Left lung (tissue), 10 donors: ENCODE measurements around the gene FSD1L. TPM values are rescaled to one million over a fixed set of nuclear protein-coding genes. Genes with fewer than 3 reads are reported as not detected.

ENCODE experiments used
- ATAC-seq: fragments of 200-7000 bp; cut with Tn5 transposase; one replicate; pipeline ENCODE4 v1.9.1; 2020; ENCODE audit warnings: moderate library complexity
- DNase-seq, 4 donors: peaks; one replicate each; pipeline ENCODE4 v3.0.0-alpha.2; 2013 to 2020
- H3K27ac ChIP-seq, 2 donors: fragments of 200-600 bp; sonication (generic) in 1 of 2; one replicate each; pipeline versions ENCODE4 v1.5.0 to v1.8.0; 2020 to 2021
- H3K27me3 ChIP-seq, 2 donors: fragments of 200-600 bp; sonication (generic) in 1 of 2; one replicate each; pipeline versions ENCODE4 v1.5.0 to v1.8.0; 2020 to 2021
- H3K36me3 ChIP-seq, 2 donors: fragments of 200-600 bp; sonication (generic) in 1 of 2; one replicate each; pipeline versions ENCODE4 v1.5.0 to v1.8.0; 2020 to 2021
- H3K4me1 ChIP-seq, 2 donors: fragments of 200-600 bp; one replicate each; pipeline ENCODE4 v1.8.0; 2021
- H3K4me3 ChIP-seq, 2 donors: fragments of 200-600 bp; sonication (generic) in 1 of 2; one replicate each; pipeline versions ENCODE4 v1.5.0 to v1.8.0; 2020 to 2021; ENCODE audit warnings: mild to moderate bottlenecking in 1 of 2
- H3K9me3 ChIP-seq, 2 donors: fragments of 200-600 bp; sonication (generic) in 1 of 2; one replicate each; pipeline versions ENCODE4 v1.5.0 to v1.8.0; 2020 to 2021
- intact Hi-C, 2 donors: fragments of 100-400 bp; cut with DNase I; formaldehyde crosslinking; loops; one replicate each; pipeline versions ENCODE4 v1.11.2 to v1.14.2; 2022
- polyA plus RNA-seq, 6 donors: library from polyadenylated mRNA; unstranded; fragments of 120-200 nt; gene quantifications; one replicate each; pipeline ENCODE4 v1.2.1, GENCODE V29; 2013; ENCODE audit not compliant: insufficient read length in 6 of 6
- total RNA-seq, 2 donors: library from RNA; stranded (reverse); fragmentation: NEBNext Ultra II Directional; extraction: Animal tissue kit (Norgen Biotek cat#: 25700); gene quantifications; one replicate each; pipeline ENCODE4 v1.2.1, GENCODE V29; 2021
- TF ChIP-seq, protein P1 (sequence below), 2 donors: fragments of 200-600 bp; sonication (generic) in 1 of 2; IDR thresholded peaks; one replicate each; pipeline versions ENCODE4 v1.5.0 to v1.8.0; 2021; ENCODE audit warnings: antibody characterized with exemption in 2 of 2
- donor health status: DM: no; HTN: yes; CAD: no.
- donor health status: DM: no; HTN: no; CAD: no.

The FSD1L gene
- total and polyA plus RNA-seq, 8 donors = 3.7 to 9.4 (median 7.1) TPM

DNA sequence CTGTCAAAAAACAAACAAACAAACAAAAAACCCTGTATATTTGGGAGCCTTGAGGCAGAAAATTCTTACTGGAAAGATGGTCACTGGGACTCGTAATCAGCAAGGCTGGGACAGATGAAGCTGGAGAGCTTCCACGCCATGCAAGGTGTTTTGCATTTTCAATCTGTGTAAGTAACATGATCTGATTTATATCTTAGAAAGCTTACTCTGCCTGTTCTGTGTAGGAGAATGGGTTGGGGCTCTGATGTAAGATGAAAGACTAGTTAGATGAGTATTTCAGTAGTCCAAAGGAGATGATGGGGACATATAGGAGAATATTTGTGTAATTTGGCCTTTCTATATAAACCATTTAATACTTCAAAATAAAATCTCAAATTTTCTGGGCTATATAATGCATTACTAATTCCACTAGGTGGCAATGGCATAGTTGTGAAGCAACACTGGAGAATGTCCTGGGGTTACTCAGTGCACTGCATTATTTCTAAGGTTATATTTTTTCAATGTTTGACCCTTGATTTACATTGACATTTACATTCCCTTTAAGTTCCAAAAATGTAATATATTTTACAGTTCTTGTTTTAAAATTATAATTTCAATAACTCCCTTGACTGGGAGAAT, 21.9 kb upstream of the FSD1L start:
- Histone ChIP-seq H3K4me1 (no peaks in the 10 kb centered on the region), H3K36me3 (no peaks in the 10 kb centered on the region), H3K27ac (no peak overlapping the region), H3K4me3 (no peak overlapping the region), H3K9me3 (no peaks in the 10 kb centered on the region), H3K27me3 (no peaks in the 10 kb centered on the region)
- DNase-seq (no peak), ATAC-seq (peak; percentile 52)
- intact Hi-C loops = no loop called here
- TF ChIP-seq, protein P1, sequence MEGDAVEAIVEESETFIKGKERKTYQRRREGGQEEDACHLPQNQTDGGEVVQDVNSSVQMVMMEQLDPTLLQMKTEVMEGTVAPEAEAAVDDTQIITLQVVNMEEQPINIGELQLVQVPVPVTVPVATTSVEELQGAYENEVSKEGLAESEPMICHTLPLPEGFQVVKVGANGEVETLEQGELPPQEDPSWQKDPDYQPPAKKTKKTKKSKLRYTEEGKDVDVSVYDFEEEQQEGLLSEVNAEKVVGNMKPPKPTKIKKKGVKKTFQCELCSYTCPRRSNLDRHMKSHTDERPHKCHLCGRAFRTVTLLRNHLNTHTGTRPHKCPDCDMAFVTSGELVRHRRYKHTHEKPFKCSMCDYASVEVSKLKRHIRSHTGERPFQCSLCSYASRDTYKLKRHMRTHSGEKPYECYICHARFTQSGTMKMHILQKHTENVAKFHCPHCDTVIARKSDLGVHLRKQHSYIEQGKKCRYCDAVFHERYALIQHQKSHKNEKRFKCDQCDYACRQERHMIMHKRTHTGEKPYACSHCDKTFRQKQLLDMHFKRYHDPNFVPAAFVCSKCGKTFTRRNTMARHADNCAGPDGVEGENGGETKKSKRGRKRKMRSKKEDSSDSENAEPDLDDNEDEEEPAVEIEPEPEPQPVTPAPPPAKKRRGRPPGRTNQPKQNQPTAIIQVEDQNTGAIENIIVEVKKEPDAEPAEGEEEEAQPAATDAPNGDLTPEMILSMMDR (IDR thresholded peaks at IDR 0.05) = peak in 1 of 2 donors; percentile 18

DNA sequence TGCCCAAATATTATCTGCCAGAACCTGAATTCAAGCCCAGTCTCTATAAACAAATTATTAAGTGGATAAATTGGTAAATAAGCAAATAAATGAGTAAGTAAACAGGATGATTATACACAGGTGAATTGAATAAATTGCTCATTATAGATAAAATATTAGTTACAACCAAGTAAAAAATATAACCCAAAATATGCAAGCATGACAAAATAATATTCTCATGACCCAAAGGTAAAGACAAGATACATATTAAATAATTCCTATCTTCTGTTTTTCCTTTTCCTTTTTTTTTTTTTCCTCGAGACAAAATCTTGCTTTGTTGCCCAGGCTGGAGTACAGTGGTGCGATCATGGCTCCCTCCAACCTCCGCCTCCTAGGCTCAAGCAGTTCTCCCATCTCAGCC, 21.2 kb upstream of the FSD1L start:
- H3K27me3 ChIP-seq = no peaks in the 10 kb centered on the region
- H3K4me1 ChIP-seq = no peaks in the 10 kb centered on the region
- no peak overlapping the region for H3K4me3 ChIP-seq
- no peak overlapping the region for H3K27ac ChIP-seq
- ATAC-seq (no peak), DNase-seq (no peak)
- no peaks in the 10 kb centered on the region for H3K36me3 ChIP-seq
- intact Hi-C loops = no loop called here
- H3K9me3 ChIP-seq = no peaks in the 10 kb centered on the region
- TF ChIP-seq, protein P1 (IDR thresholded peaks at IDR 0.05) = no peak

DNA sequence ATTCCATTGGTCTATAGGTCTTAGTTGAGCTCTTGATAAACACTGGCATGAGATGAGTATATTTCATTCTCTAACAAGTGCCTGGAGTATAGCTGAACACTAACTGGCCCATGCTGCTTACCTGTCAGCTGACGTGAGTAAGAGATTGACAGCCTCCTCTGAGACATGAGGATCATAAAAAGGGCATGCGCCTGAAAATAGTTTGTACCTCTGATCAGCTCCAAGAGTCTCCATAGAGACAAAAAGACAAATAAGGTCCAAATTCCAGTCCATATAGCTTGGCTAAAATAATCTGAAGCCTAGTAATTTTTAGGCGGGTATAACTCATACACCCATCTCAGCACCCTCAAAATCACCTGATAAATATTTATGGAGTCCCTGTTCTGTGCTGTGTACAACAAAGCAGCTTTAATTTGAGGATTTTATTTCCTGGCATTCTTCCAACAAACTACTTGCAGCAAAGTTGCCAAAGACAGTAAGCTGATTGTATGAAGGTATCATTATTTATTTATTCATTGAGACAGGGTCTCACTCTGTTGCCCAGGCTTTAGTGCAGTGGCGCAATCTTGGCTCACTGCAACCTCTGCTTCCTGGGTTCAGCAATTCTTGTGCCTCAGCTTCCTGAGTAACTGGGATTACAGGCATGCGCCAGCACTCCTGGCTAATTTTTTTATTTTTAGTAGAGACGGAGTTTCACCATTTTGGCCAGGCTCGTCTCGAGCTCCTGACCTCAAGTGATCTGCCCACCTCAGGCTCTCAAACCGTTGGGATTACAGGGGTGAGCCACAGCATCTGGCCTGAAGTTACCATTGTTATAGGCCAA, 16.2 kb upstream of the FSD1L start:
- TF ChIP-seq, protein P1 (IDR thresholded peaks at IDR 0.05) = no peak
- H3K27me3 ChIP-seq = no peaks in the 10 kb centered on the region
- H3K36me3 ChIP-seq = no peaks in the 10 kb centered on the region
- H3K27ac ChIP-seq = no peak overlapping the region
- DNase-seq (no peak), ATAC-seq (no peak)
- H3K9me3 ChIP-seq = no peaks in the 10 kb centered on the region
- H3K4me1 ChIP-seq = no peaks in the 10 kb centered on the region
- no peak overlapping the region for H3K4me3 ChIP-seq
- intact Hi-C loops = no loop called here

DNA sequence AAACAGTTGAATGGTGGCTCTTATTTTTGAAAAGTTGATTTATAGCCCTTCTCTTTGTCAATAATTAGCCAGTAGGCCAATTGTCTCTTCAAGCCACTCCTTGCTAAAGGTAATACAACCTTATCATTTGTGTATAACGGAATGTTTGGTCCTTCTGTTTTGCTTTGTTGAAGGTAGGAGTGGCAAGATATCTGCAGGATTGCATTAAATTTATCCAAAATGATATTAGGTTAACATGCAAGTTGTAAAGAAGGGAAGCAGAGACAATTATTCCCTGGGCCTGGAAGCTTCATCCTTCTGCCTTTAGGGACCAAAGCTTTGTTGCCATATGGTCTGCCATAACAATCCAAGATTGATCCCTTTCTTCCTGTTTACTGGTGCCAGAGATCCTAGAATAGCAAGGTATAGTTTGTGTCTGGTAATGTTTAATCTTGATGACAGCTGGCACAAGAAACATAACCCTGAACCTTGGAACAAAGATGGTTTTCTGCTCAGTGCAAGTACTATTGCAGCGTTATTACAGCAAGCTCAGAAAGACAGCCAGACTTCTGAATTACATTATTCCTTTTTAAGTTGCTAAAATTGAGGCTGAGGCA, 15.5 kb upstream of the FSD1L start:
- TF ChIP-seq, protein P1 (IDR thresholded peaks at IDR 0.05) = no peak
- ATAC-seq (no peak), DNase-seq (no peak)
- H3K4me3 ChIP-seq = no peak overlapping the region
- H3K4me1 ChIP-seq = no peaks in the 10 kb centered on the region
- no peaks in the 10 kb centered on the region for H3K9me3 ChIP-seq
- no peaks in the 10 kb centered on the region for H3K36me3 ChIP-seq
- no peak overlapping the region for H3K27ac ChIP-seq
- intact Hi-C loops = no loop called here
- H3K27me3 ChIP-seq = no peaks in the 10 kb centered on the region

DNA sequence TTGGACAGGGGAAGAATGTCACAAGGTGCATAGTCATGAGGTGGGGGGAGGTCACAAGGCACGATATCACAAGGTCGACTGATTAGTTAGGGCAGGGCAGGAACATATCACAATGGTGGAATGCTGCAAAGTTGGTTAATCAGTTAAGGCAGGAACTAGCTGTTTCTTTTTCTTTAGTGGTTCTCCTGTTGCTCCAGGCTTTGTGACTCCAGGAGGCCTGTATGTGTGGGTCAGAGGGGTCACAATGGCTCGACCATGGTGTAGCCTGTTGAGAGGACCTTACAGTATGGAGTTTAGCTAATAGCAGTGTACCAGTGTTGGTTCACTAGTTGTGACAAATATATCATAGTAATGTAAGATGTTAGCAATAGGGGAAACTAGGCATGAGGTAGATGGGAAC, 12.4 kb upstream of the FSD1L start:
- Histone ChIP-seq H3K27me3 (no peaks in the 10 kb centered on the region), H3K4me1 (no peaks in the 10 kb centered on the region), H3K9me3 (no peaks in the 10 kb centered on the region), H3K36me3 (no peaks in the 10 kb centered on the region), H3K27ac (no peak overlapping the region), H3K4me3 (no peak overlapping the region)
- TF ChIP-seq, protein P1 (IDR thresholded peaks at IDR 0.05) = no peak
- ATAC-seq = no peak
- DNase-seq = no peak
- intact Hi-C loops = no loop called here
